ENCODE measurements around the gene KDM4B.

The KDM4B gene

DNA sequence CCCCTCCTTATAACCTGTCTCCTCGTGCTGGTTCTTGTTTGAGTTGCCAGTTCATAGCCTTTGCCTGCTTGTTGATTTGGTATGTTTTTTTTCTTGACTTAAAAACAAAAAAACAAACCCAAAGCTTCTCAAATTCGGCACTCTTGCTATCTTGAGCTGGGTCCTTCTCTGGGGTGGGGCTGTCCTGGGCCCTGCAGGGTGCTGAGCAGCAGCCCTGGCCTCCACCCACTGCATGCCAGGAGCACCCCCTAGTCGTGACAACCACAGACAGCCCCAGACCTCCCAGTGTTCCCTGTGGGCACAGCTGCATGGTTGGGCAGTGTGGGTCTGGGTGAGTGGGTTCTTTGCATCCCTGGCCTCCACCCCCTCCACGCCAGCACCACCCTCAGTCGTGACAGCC is 27.8 kb downstream of the KDM4B start:
- no peak overlapping the region for H3K4me3 ChIP-seq (ENCODE audit: low read depth, low read length)
- DNase-seq (ENCODE audit: low read depth), result no peak
- TF ChIP-seq, protein P1, sequence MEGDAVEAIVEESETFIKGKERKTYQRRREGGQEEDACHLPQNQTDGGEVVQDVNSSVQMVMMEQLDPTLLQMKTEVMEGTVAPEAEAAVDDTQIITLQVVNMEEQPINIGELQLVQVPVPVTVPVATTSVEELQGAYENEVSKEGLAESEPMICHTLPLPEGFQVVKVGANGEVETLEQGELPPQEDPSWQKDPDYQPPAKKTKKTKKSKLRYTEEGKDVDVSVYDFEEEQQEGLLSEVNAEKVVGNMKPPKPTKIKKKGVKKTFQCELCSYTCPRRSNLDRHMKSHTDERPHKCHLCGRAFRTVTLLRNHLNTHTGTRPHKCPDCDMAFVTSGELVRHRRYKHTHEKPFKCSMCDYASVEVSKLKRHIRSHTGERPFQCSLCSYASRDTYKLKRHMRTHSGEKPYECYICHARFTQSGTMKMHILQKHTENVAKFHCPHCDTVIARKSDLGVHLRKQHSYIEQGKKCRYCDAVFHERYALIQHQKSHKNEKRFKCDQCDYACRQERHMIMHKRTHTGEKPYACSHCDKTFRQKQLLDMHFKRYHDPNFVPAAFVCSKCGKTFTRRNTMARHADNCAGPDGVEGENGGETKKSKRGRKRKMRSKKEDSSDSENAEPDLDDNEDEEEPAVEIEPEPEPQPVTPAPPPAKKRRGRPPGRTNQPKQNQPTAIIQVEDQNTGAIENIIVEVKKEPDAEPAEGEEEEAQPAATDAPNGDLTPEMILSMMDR (conservative IDR thresholded peaks at IDR 0.05; ENCODE audit: low read depth, low read length), result no peak

DNA sequence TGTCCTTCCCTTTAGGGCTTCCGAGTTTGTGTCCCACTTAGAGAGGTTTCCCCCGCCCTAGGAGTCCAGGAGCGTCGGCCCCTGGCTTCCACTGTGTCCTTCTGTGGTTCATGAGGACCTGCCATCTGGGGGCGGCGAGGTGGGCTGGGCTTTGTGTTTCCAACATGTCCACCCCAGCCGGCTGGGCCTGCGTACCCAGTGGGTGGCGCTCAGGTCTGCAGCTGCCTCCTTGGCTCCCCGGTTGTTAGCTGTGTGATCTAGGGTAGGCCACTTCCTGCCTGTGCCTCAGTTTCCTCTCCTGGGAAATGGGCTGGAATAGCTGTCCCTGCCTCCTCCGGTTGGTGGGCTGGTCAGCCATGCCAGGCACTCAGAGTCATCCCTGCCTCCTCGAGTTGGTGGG is 28.4 kb downstream of the KDM4B start:
- TF ChIP-seq, protein P1 (conservative IDR thresholded peaks at IDR 0.05; ENCODE audit: low read depth, low read length), result no peak
- H3K4me3 ChIP-seq (ENCODE audit: low read depth, low read length), result no peak overlapping the region
- no peak for DNase-seq (ENCODE audit: low read depth)

DNA sequence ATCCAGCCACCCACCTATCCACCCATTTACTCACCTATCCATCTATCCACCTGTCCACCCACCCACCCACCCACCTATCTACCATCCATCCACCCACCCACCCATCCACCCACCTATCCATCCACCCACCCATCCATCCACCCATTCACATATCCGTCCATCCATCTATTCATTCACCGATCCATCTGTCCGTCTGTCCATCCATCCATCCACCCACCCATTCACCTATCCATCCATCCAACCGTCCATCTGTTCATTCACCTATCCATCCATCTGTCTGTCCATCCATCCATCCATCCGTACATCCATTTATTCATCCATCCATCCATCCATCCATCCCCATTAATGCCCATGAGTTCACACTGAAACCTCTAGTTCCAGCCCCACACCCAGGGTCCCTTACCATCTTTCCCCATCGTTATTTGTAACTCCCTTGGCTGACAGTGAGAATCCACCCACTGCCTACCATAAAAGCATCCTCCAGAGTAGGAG is 31.3 kb downstream of the KDM4B start:
- DNase-seq (ENCODE audit: low read depth), result no peak
- no peak overlapping the region for H3K4me3 ChIP-seq (ENCODE audit: low read depth, low read length)
- TF ChIP-seq, protein P1 (conservative IDR thresholded peaks at IDR 0.05; ENCODE audit: low read depth, low read length), result no peak

DNA sequence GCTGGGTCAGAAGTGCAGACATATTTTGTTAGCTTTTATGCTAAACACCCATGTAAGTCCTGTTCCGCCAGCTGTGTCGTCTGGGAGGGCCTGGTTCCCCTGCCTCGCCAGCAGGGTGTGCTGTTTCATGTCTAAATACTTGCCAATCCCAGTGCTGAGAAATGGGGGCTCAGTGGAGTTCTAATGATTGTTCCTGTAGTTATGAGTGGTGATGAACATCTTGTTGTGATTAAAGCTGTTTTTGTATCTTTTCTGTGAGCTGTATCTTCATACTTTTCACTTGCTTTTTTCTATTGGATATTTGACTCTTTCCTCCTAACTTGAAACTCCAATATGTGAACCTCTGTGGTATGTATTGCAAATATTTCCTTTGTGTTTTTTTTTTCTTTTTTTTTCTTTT is 32.7 kb downstream of the KDM4B start:
- TF ChIP-seq, protein P1 (conservative IDR thresholded peaks at IDR 0.05; ENCODE audit: low read depth, low read length), result peak; percentile 92
- H3K4me3 ChIP-seq (ENCODE audit: low read depth, low read length), result no peak overlapping the region
- peak; percentile 83 for DNase-seq (ENCODE audit: low read depth)

DNA sequence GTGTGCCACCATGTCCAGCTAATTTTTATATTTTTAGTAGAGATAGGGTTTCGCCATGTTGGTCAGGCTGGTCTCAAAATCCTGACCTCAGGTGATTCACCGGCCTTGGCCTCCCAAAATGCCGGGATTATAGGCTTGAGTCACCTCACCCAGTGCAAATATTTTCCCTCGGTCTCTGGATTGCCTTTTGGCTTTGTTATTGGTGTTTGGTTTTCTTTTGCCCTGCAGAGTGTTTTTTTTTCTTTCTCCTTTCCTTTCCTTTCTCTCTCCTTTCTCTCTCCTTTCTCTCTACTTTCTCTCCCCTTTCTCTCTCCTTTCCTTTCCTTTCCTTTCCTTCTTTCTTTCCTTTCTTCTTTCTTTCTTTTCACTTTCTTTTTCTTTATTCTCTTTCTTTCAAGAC is 33.2 kb downstream of the KDM4B start:
- TF ChIP-seq, protein P1 (conservative IDR thresholded peaks at IDR 0.05; ENCODE audit: low read depth, low read length), result no peak
- DNase-seq (ENCODE audit: low read depth), result peak; percentile 40
- H3K4me3 ChIP-seq (ENCODE audit: low read depth, low read length), result no peak overlapping the region

DNA sequence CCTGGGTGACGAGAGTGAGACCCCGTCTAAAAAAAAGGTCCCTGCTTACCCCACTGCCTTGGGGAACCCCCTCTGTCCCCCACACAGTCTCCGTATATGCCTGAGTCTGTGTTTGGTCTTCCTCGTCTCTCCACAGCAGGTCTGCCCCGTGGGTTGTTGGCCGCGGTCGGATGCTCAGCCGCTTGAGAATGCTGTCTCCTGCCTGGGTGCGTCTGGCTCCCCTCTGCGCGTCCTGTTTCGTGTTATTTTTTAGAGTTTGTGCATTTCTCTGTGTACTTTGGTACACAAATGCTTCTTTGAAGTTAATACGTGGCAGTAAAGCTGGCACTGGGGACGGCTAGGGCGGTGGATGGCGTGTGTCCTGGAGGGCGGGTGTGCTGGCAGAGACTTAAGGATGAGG is 34.9 kb downstream of the KDM4B start:
- DNase-seq (ENCODE audit: low read depth), result no peak
- TF ChIP-seq, protein P1 (conservative IDR thresholded peaks at IDR 0.05; ENCODE audit: low read depth, low read length), result no peak
- no peak overlapping the region for H3K4me3 ChIP-seq (ENCODE audit: low read depth, low read length)

DNA sequence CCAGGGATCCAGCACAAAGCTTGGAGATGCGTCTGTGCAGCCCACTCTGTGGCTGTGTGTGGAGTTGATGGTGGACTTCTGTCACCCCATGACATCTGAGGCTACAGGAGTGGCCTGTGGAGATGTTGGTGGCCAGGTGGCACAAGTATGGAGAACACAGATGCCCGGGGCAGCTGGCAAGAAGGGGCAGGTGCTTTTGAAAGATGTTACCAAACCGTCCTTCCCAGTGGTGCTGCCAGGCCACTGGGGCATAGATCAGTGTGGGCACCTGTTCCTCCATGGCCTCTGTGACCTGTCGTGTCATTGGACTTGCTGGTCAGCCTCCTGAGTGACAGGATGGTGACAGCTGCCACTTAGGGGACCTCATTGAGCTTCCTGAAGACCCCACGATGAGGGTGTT is 36.2 kb downstream of the KDM4B start:
- TF ChIP-seq, protein P1 (conservative IDR thresholded peaks at IDR 0.05; ENCODE audit: low read depth, low read length), result no peak
- H3K4me3 ChIP-seq (ENCODE audit: low read depth, low read length), result no peak overlapping the region
- DNase-seq (ENCODE audit: low read depth), result no peak

Data from choroid plexus epithelial cell (primary cell).